RWPE2 (cell line): ENCODE measurements around the gene OCA2.
"Not testable (repeated sequence)": the region's sequence is repeated elsewhere in the genome, so short reads cannot be mapped to it uniquely, and the experiment has no call there.

Experiments
- ATAC-seq: fragments of 200-7000 bp; cut with Tn5 transposase; 3 replicates; pipeline ENCODE4 v1.9.1; 2021; ENCODE audit warnings: low read depth
- DNase-seq: peaks from one replicate; pipeline ENCODE4 v3.0.0-alpha.2; 2020; ENCODE audit warnings: low spot score
- H3K27ac ChIP-seq: fragments of 450-650 bp; 2 replicates; pipeline ENCODE4 v1.5.1; 2017; ENCODE audit warnings: mild to moderate bottlenecking; ENCODE audit not compliant: poor library complexity, severe bottlenecking
- H3K27me3 ChIP-seq: fragments of 250-450 bp; sonication (Bioruptor Pico); 2 replicates; pipeline ENCODE4 v1.5.1; 2021; ENCODE audit warnings: mild to moderate bottlenecking, moderate library complexity; ENCODE audit not compliant: insufficient read depth, poor library complexity, severe bottlenecking
- H3K36me3 ChIP-seq: fragments of 250-450 bp; sonication (Bioruptor Pico); 2 replicates; pipeline ENCODE4 v1.5.1; 2020; ENCODE audit warnings: low read depth, mild to moderate bottlenecking, moderate library complexity
- H3K4me1 ChIP-seq: fragments of 250-450 bp; sonication (Bioruptor Pico); 2 replicates; pipeline ENCODE4 v1.5.1; 2021; ENCODE audit warnings: mild to moderate bottlenecking, moderate library complexity; ENCODE audit not compliant: insufficient read depth, poor library complexity, severe bottlenecking
- H3K4me3 ChIP-seq: fragments of 250-450 bp; sonication (Bioruptor Pico); 2 replicates; pipeline ENCODE4 v1.5.1; 2021; ENCODE audit warnings: mild to moderate bottlenecking, moderate library complexity; ENCODE audit not compliant: severe bottlenecking
- H3K9me3 ChIP-seq: fragments of 250-450 bp; sonication (Bioruptor Pico); 2 replicates; pipeline ENCODE4 v1.5.1; 2021; ENCODE audit warnings: mild to moderate bottlenecking, moderate library complexity; ENCODE audit not compliant: severe bottlenecking
- CTCF ChIP-seq: fragments of 450-650 bp; IDR thresholded peaks from one replicate; pipeline ENCODE4 v1.5.1; 2017; ENCODE audit warnings: mild to moderate bottlenecking, moderate library complexity; ENCODE audit not compliant: poor library complexity, severe bottlenecking

The OCA2 gene

GRCh38 chr15:28098766-28099554, at the start of gene OCA2:
OCA2 (minus strand) TSS chr15:28099315; CDS start chr15:28081874, 17,441 bp downstream.
- no peak within 1 kb of the TSS for H3K4me3 ChIP-seq
- no peaks in the 10 kb centered on the region for H3K36me3 ChIP-seq
- TF ChIP-seq CTCF: no peak
- peaks cover 59% of the 10 kb centered on the region for H3K27me3 ChIP-seq
- H3K27ac ChIP-seq: no peak within 1 kb of the TSS
- 0 out of 3 replicates have a peak, but pooled peaks have one; percentile 4 for ATAC-seq
- H3K9me3 ChIP-seq: no peaks in the 10 kb centered on the region
- no peak for DNase-seq
- H3K4me1 ChIP-seq: no peaks in the 10 kb centered on the region

GRCh38 chr15:28147801-28148200, 48.7 kb upstream of the OCA2 start:
- no peak overlapping the region for H3K4me3 ChIP-seq
- no peaks in the 10 kb centered on the region for H3K27me3 ChIP-seq
- no peak for TF ChIP-seq CTCF
- H3K9me3 ChIP-seq: no peaks in the 10 kb centered on the region
- DNase-seq (no peak), ATAC-seq (no peak)
- no peaks in the 10 kb centered on the region for H3K4me1 ChIP-seq
- peaks cover 40% of the 10 kb centered on the region for H3K36me3 ChIP-seq
- no peak overlapping the region for H3K27ac ChIP-seq

- not testable (repeated sequence) for H3K9me3 ChIP-seq, DNase-seq, H3K4me3 ChIP-seq, H3K4me1 ChIP-seq, H3K27me3 ChIP-seq, H3K27ac ChIP-seq
- peak; percentile 35; the same call in 2 of the 3 replicates for ATAC-seq
- peaks cover 53% of the 10 kb centered on the region for H3K36me3 ChIP-seq
Observed at GRCh38 chr15:28145419-28145818, 46.3 kb upstream of the OCA2 start.

- Histone ChIP-seq H3K4me1 (no peaks in the 10 kb centered on the region), H3K4me3 (no peak overlapping the region), H3K27me3 (no peaks in the 10 kb centered on the region), H3K27ac (no peak overlapping the region), H3K36me3 (peaks cover 59% of the 10 kb centered on the region), H3K9me3 (no peaks in the 10 kb centered on the region)
- no peak for TF ChIP-seq CTCF
- DNase-seq (no peak), ATAC-seq (no peak)
Observed at GRCh38 chr15:28140062-28140461, 40.9 kb upstream of the OCA2 start.

GRCh38 chr15:28137408-28138039, 38.4 kb upstream of the OCA2 start:
- ATAC-seq, H3K4me1 ChIP-seq, H3K27me3 ChIP-seq, H3K4me3 ChIP-seq, H3K27ac ChIP-seq, DNase-seq, H3K9me3 ChIP-seq: not testable (repeated sequence)
- peaks cover 55% of the 10 kb centered on the region for H3K36me3 ChIP-seq

- H3K4me3 ChIP-seq, DNase-seq, H3K4me1 ChIP-seq, H3K27me3 ChIP-seq, H3K27ac ChIP-seq, ATAC-seq, H3K9me3 ChIP-seq: not testable (repeated sequence)
- peaks cover 58% of the 10 kb centered on the region for H3K36me3 ChIP-seq
Observed at GRCh38 chr15:28136236-28136904, 37.3 kb upstream of the OCA2 start.
